ENCODE data around the gene SYT6. TPM values are rescaled to one million over a fixed set of nuclear protein-coding genes. Genes with fewer than 3 reads are reported as not detected.

Gene SYT6
- total and polyA plus RNA-seq, 3 donors from 2014 or later = 0.43 to 0.78 (median 0.71) TPM

- Histone ChIP-seq H3K9me3 (no peaks in the 10 kb centered on the region), H3K4me3 (no peak overlapping the region), H3K4me1 (no peaks in the 10 kb centered on the region), H3K36me3 (ENCODE audit: low read depth, missing control alignments) (no peaks in the 10 kb centered on the region), H3K27me3 (no peaks in the 10 kb centered on the region), H3K27ac (no peak overlapping the region)
- intact Hi-C loops (cut with DNase I; ENCODE audit: low total_unique reads) = no loop called here
- WGBS, 2 donors = 80 to 93% methylated on average over 2 of the region's 2 CpGs
- TF ChIP-seq, protein P1, sequence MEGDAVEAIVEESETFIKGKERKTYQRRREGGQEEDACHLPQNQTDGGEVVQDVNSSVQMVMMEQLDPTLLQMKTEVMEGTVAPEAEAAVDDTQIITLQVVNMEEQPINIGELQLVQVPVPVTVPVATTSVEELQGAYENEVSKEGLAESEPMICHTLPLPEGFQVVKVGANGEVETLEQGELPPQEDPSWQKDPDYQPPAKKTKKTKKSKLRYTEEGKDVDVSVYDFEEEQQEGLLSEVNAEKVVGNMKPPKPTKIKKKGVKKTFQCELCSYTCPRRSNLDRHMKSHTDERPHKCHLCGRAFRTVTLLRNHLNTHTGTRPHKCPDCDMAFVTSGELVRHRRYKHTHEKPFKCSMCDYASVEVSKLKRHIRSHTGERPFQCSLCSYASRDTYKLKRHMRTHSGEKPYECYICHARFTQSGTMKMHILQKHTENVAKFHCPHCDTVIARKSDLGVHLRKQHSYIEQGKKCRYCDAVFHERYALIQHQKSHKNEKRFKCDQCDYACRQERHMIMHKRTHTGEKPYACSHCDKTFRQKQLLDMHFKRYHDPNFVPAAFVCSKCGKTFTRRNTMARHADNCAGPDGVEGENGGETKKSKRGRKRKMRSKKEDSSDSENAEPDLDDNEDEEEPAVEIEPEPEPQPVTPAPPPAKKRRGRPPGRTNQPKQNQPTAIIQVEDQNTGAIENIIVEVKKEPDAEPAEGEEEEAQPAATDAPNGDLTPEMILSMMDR (IDR thresholded peaks at IDR 0.05) = no peak
- no peak for TF ChIP-seq POLR2A (IDR thresholded peaks at IDR 0.05)
- no peak for DNase-seq
Measured at GRCh38 chr1:114145504-114146151, 8.0 kb downstream of the SYT6 start.

- intact Hi-C loops (cut with DNase I; ENCODE audit: low total_unique reads) = no loop called here
- Histone ChIP-seq H3K27me3 (no peaks in the 10 kb centered on the region), H3K27ac (no peak overlapping the region), H3K9me3 (no peaks in the 10 kb centered on the region), H3K36me3 (ENCODE audit: low read depth, missing control alignments) (no peaks in the 10 kb centered on the region), H3K4me1 (no peaks in the 10 kb centered on the region), H3K4me3 (no peak overlapping the region)
- WGBS, 2 donors = 81 to 94% methylated on average over 2 of the region's 2 CpGs
- no peak for TF ChIP-seq POLR2A (IDR thresholded peaks at IDR 0.05)
- no peak for DNase-seq
Measured at GRCh38 chr1:114144016-114144415, 9.7 kb downstream of the SYT6 start.

DNA sequence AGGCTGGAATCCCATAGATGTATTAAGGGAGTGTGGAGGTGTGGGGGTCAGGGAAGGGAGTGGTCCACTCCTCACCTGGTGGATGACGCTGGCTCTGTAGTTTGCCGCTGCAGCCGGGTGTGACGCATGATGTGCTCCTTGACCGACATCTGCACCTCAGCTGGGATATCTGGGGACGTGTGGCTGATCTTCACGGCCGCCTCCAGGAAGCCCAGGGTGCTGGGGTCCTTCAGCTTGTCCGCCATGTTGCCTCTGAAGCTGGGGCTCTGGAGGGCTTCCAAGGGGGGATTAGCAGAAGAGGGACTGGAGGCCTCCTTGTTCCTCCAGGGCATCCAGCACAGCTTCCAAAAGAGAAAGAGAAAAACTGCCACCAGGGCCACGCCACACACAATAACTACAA, 14.1 kb downstream of the SYT6 start:
- Histone ChIP-seq H3K27me3 (no peaks in the 10 kb centered on the region), H3K4me1 (no peaks in the 10 kb centered on the region), H3K4me3 (no peak overlapping the region), H3K27ac (no peak overlapping the region), H3K36me3 (ENCODE audit: low read depth, missing control alignments) (no peaks in the 10 kb centered on the region), H3K9me3 (no peaks in the 10 kb centered on the region)
- no peak for DNase-seq
- 95 to 97% methylated on average over 9 to 10 of the region's 10 CpGs for WGBS, 2 donors
- TF ChIP-seq POLR2A (IDR thresholded peaks at IDR 0.05) = no peak
- TF ChIP-seq, protein P1 (IDR thresholded peaks at IDR 0.05) = no peak
- intact Hi-C loops (cut with DNase I; ENCODE audit: low total_unique reads) = no loop called here

DNA sequence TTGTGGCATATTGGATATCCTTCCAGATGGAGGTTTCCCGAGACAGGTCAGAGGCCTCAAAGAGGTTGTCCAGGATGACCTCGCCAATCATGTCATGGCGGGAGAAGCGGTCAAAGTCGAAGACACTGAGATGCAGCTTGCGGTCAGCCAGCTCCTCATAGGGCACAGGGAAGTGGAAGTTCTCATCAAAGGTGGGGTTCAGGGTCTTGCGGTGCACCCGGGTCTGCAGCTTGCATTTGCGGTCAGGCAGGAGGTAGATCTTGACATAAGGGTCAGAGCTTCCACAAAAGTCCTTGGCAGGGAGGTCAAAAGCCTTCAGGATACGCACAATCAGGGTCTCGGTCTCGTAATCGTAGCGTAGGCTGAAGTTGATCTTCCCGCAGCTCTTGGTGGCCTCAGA, 16.2 kb downstream of the SYT6 start:
- TF ChIP-seq, protein P1 (IDR thresholded peaks at IDR 0.05) = no peak
- TF ChIP-seq POLR2A (IDR thresholded peaks at IDR 0.05) = no peak
- H3K4me1 ChIP-seq = no peaks in the 10 kb centered on the region
- H3K27ac ChIP-seq = no peak overlapping the region
- intact Hi-C loops (cut with DNase I; ENCODE audit: low total_unique reads) = no loop called here
- H3K9me3 ChIP-seq = no peaks in the 10 kb centered on the region
- WGBS, 2 donors = 96 to 97% methylated on average over 15 of the region's 15 CpGs
- H3K27me3 ChIP-seq = no peaks in the 10 kb centered on the region
- DNase-seq = no peak
- H3K4me3 ChIP-seq = no peak overlapping the region
- H3K36me3 ChIP-seq (ENCODE audit: low read depth, missing control alignments) = no peaks in the 10 kb centered on the region

- no peaks in the 10 kb centered on the region for H3K9me3 ChIP-seq
- intact Hi-C loops (cut with DNase I; ENCODE audit: low total_unique reads) = no loop called here
Measured at GRCh38 chr1:114135786-114136185, 17.9 kb downstream of the SYT6 start.

More at GRCh38 chr1:114135786-114136185, 17.9 kb downstream of the SYT6 start:
- 86 to 100% methylated on average over 1 to 7 of the region's 7 CpGs for WGBS, 2 donors
- DNase-seq = no peak
- H3K36me3 ChIP-seq (ENCODE audit: low read depth, missing control alignments) = no peaks in the 10 kb centered on the region
- no peak overlapping the region for H3K27ac ChIP-seq
- H3K4me3 ChIP-seq = no peak overlapping the region
- no peaks in the 10 kb centered on the region for H3K27me3 ChIP-seq
- TF ChIP-seq, protein P1 (IDR thresholded peaks at IDR 0.05) = no peak
- no peak for TF ChIP-seq POLR2A (IDR thresholded peaks at IDR 0.05)
- H3K4me1 ChIP-seq = no peaks in the 10 kb centered on the region

Measured in testis (tissue), 3 donors.